ENCODE results near the gene TNNI2.

TNNI2 gene

GRCh38 chr11:1825039-1825740 lies 13.6 kb upstream of the TNNI2 start:
- peaks cover 28% of the 10 kb centered on the region for H3K27me3 Mint-ChIP-seq
- H3K27ac Mint-ChIP-seq: no peak overlapping the region
- H3K36me3 Mint-ChIP-seq: no peaks in the 10 kb centered on the region
- H3K4me3 Mint-ChIP-seq: no peak overlapping the region
- H3K4me1 Mint-ChIP-seq: no peaks in the 10 kb centered on the region
- no peak for DNase-seq
- CTCF ChIA-PET: interaction anchor here (1.0 to 1.9 kb wide), 2 partner anchors 8 to 131 kb away, joined by 3 to 7 read pairs; no protein-coding TSS in a partner anchor
- no peaks in the 10 kb centered on the region for H3K9me3 Mint-ChIP-seq

GRCh38 chr11:1825785-1826451 lies 12.9 kb upstream of the TNNI2 start:
- CTCF ChIA-PET: interaction anchor here (1.4 to 1.9 kb wide), 2 partner anchors 132 to 173 kb away, joined by 4 to 7 read pairs; no protein-coding TSS in a partner anchor
- no peaks in the 10 kb centered on the region for H3K36me3 Mint-ChIP-seq
- H3K4me3 Mint-ChIP-seq: no peak overlapping the region
- no peak overlapping the region for H3K27ac Mint-ChIP-seq
- DNase-seq: no peak
- H3K27me3 Mint-ChIP-seq: peaks cover 35% of the 10 kb centered on the region
- no peaks in the 10 kb centered on the region for H3K4me1 Mint-ChIP-seq
- no peaks in the 10 kb centered on the region for H3K9me3 Mint-ChIP-seq

GRCh38 chr11:1826552-1827094 lies 12.2 kb upstream of the TNNI2 start:
- no peaks in the 10 kb centered on the region for H3K36me3 Mint-ChIP-seq
- no peak overlapping the region for H3K27ac Mint-ChIP-seq
- DNase-seq: no peak
- no peaks in the 10 kb centered on the region for H3K4me1 Mint-ChIP-seq
- CTCF ChIA-PET: interaction anchor here (0.8 to 1.4 kb wide), 2 partner anchors 12 to 174 kb away, joined by 3 to 4 read pairs; no protein-coding TSS in a partner anchor
- no peaks in the 10 kb centered on the region for H3K9me3 Mint-ChIP-seq
- H3K4me3 Mint-ChIP-seq: no peak overlapping the region
- H3K27me3 Mint-ChIP-seq: peaks cover 41% of the 10 kb centered on the region

- no peak for DNase-seq
- CTCF ChIA-PET: interaction anchor here (0.8 to 10.0 kb wide), 3 partner anchors 13 to 175 kb away, joined by 3 to 341 read pairs (median 4); no protein-coding TSS in a partner anchor
- H3K4me1 Mint-ChIP-seq: no peaks in the 10 kb centered on the region
- no peak overlapping the region for H3K27ac Mint-ChIP-seq
- H3K9me3 Mint-ChIP-seq: no peaks in the 10 kb centered on the region
- no peaks in the 10 kb centered on the region for H3K36me3 Mint-ChIP-seq
- no peak overlapping the region for H3K4me3 Mint-ChIP-seq
- peaks cover 46% of the 10 kb centered on the region for H3K27me3 Mint-ChIP-seq
Measured at GRCh38 chr11:1827095-1827813, 11.5 kb upstream of the TNNI2 start.

GRCh38 chr11:1827931-1828330 lies 10.8 kb upstream of the TNNI2 start:
- CTCF ChIA-PET: interaction anchor here (1.3 to 10.0 kb wide), 3 partner anchors 121 to 175 kb away, joined by 4 to 341 read pairs (median 8); no protein-coding TSS in a partner anchor
- DNase-seq: no peak
- Mint-ChIP-seq H3K9me3 (no peaks in the 10 kb centered on the region), H3K27me3 (peaks cover 47% of the 10 kb centered on the region), H3K36me3 (no peaks in the 10 kb centered on the region), H3K4me3 (no peak overlapping the region), H3K27ac (no peak overlapping the region), H3K4me1 (no peaks in the 10 kb centered on the region)

- Mint-ChIP-seq H3K4me3 (no peak overlapping the region), H3K9me3 (no peaks in the 10 kb centered on the region), H3K27ac (no peak overlapping the region), H3K27me3 (peaks cover 51% of the 10 kb centered on the region), H3K36me3 (no peaks in the 10 kb centered on the region), H3K4me1 (no peaks in the 10 kb centered on the region)
- CTCF ChIA-PET: interaction anchor here (1.3 to 10.0 kb wide), 3 partner anchors 121 to 176 kb away, joined by 4 to 341 read pairs (median 8); no protein-coding TSS in a partner anchor
- no peak for DNase-seq
Measured at GRCh38 chr11:1828542-1828941, 10.2 kb upstream of the TNNI2 start.

- DNase-seq: no peak
- H3K36me3 Mint-ChIP-seq: no peaks in the 10 kb centered on the region
- H3K27ac Mint-ChIP-seq: no peak overlapping the region
- CTCF ChIA-PET: interaction anchor here (1.3 to 10.0 kb wide), 3 partner anchors 122 to 176 kb away, joined by 4 to 341 read pairs (median 8); no protein-coding TSS in a partner anchor
- no peaks in the 10 kb centered on the region for H3K9me3 Mint-ChIP-seq
- no peaks in the 10 kb centered on the region for H3K4me1 Mint-ChIP-seq
- H3K4me3 Mint-ChIP-seq: no peak overlapping the region
- H3K27me3 Mint-ChIP-seq: peaks cover 58% of the 10 kb centered on the region
Measured at GRCh38 chr11:1829039-1829820, 9.6 kb upstream of the TNNI2 start.

GRCh38 chr11:1830004-1830321 lies 8.8 kb upstream of the TNNI2 start:
- no peak for DNase-seq
- Mint-ChIP-seq H3K36me3 (no peaks in the 10 kb centered on the region), H3K9me3 (no peaks in the 10 kb centered on the region), H3K4me1 (no peaks in the 10 kb centered on the region), H3K27ac (no peak overlapping the region), H3K4me3 (no peak overlapping the region), H3K27me3 (peaks cover 60% of the 10 kb centered on the region)
- CTCF ChIA-PET: interaction anchor here (0.7 to 10.0 kb wide), 3 partner anchors 120 to 177 kb away, joined by 3 to 341 read pairs (median 7); no protein-coding TSS in a partner anchor

- no peak for DNase-seq
- H3K36me3 Mint-ChIP-seq: no peaks in the 10 kb centered on the region
- H3K27me3 Mint-ChIP-seq: peaks cover 63% of the 10 kb centered on the region
- no peak overlapping the region for H3K27ac Mint-ChIP-seq
- no peaks in the 10 kb centered on the region for H3K9me3 Mint-ChIP-seq
- no peaks in the 10 kb centered on the region for H3K4me1 Mint-ChIP-seq
- CTCF ChIA-PET: interaction anchor here (0.6 to 10.0 kb wide), 9 partner anchors 11 to 191 kb away, joined by 3 to 341 read pairs (median 4); partner anchors contain the start of gene IFITM10
- H3K4me3 Mint-ChIP-seq: no peak overlapping the region
Measured at GRCh38 chr11:1830322-1831223, 8.2 kb upstream of the TNNI2 start.

GRCh38 chr11:1831338-1832210 lies 7.2 kb upstream of the TNNI2 start:
- CTCF ChIA-PET: interaction anchor here (0.7 to 10.0 kb wide), 20 partner anchors 9 to 319 kb away, joined by 3 to 341 read pairs (median 6); partner anchors contain the start of gene IFITM10
- no peaks in the 10 kb centered on the region for H3K36me3 Mint-ChIP-seq
- DNase-seq: no peak
- H3K4me1 Mint-ChIP-seq: no peaks in the 10 kb centered on the region
- no peak overlapping the region for H3K4me3 Mint-ChIP-seq
- no peaks in the 10 kb centered on the region for H3K9me3 Mint-ChIP-seq
- H3K27ac Mint-ChIP-seq: no peak overlapping the region
- H3K27me3 Mint-ChIP-seq: peaks cover 63% of the 10 kb centered on the region

- CTCF ChIA-PET: interaction anchor here (0.8 to 10.0 kb wide), 35 partner anchors 9 to 322 kb away, joined by 3 to 341 read pairs (median 6); partner anchors contain the start of gene KRTAP5-6
- no peaks in the 10 kb centered on the region for H3K4me1 Mint-ChIP-seq
- H3K9me3 Mint-ChIP-seq: no peaks in the 10 kb centered on the region
- DNase-seq: peak; percentile 72
- peaks cover 63% of the 10 kb centered on the region for H3K27me3 Mint-ChIP-seq
- no peak overlapping the region for H3K27ac Mint-ChIP-seq
- H3K36me3 Mint-ChIP-seq: no peaks in the 10 kb centered on the region
- H3K4me3 Mint-ChIP-seq: no peak overlapping the region
Measured at GRCh38 chr11:1832211-1832919, 6.4 kb upstream of the TNNI2 start.

Data from activated naive CD4-positive, alpha-beta T cell treated with anti-CD3 and anti-CD28 coated beads, Interleukin-2, amount 10 ng/mL, durations not matched to agents 7 days and 5 days (primary cell).